GM18526 (cell line): ENCODE data around the gene RAB40C.

Source experiments
- POLR2A ChIP-seq: IDR thresholded peaks from 3 replicates; pipeline ENCODE4 v1.6.1; 2011; ENCODE audit not compliant: insufficient read length; ENCODE audit errors: extremely low read depth

Gene RAB40C

GRCh38 chr16:675884-676564, 86.2 kb downstream of the RAB40C start:
- no peak for TF ChIP-seq POLR2A

GRCh38 chr16:676565-676902, 86.7 kb downstream of the RAB40C start:
- TF ChIP-seq POLR2A, result no peak

- no peak for TF ChIP-seq POLR2A
Observed at GRCh38 chr16:676913-677312, 87.0 kb downstream of the RAB40C start.

GRCh38 chr16:677316-678190, 87.7 kb downstream of the RAB40C start:
- no peak for TF ChIP-seq POLR2A

GRCh38 chr16:678209-678857, 88.5 kb downstream of the RAB40C start:
- TF ChIP-seq POLR2A, result no peak
